ENCODE data around the gene NPC1L1. TPM values are rescaled to one million over a fixed set of nuclear protein-coding genes. Genes with fewer than 3 reads are reported as not detected.
A peak's percentile ranks its signal among the peaks of the same experiment; 100 is the strongest.
"Not testable (repeated sequence)": the region's sequence is repeated elsewhere in the genome, so short reads cannot be mapped to it uniquely, and the experiment has no call there.

The NPC1L1 gene
- polyA plus RNA-seq, 6 donors from 2014 or later, result not detected

GRCh38 chr7:44561481-44561880, 20.4 kb upstream of the NPC1L1 start:
- Mint-ChIP-seq H3K27me3 (no peaks in the 10 kb centered on the region), H3K4me1 (peaks cover 10 to 12% (median 11%) of the 10 kb centered on the region in 3 donors), H3K36me3 (no peaks in the 10 kb centered on the region), H3K27ac (peak overlapping the region in 1 of 6 donors; percentile 12), H3K9me3 (no peaks in the 10 kb centered on the region), H3K4me3 (no peak overlapping the region)
- ATAC-seq (ENCODE audit: low read depth in 2 of 2), result no peak
- no peak for DNase-seq

DNA sequence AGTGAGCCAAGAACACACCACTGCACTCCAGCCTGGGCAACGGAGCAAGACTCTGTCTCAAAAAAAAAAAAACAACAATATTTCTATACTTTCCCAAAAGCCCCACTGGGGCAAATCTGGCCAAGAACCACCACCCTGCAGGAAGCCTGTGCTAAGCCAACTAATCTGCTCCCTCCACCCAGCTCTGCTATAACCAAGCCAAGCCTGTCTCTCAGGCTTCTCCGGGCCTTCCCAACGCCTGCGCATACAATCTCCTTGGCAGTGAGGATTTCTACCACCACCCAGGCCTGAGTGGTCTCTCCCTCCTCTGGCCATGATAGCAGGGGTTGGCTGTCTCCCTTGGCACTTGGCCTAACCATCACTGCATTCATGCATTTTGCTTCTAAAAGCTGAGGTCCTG, 18.4 kb upstream of the NPC1L1 start:
- H3K27ac Mint-ChIP-seq, result no peak overlapping the region
- no peak overlapping the region for H3K4me3 Mint-ChIP-seq
- ATAC-seq (ENCODE audit: low read depth in 2 of 2) (no peak), DNase-seq (no peak)
- H3K4me1 Mint-ChIP-seq, result peaks cover 0 to 18% (median 7%) of the 10 kb centered on the region in 3 donors
- H3K9me3 Mint-ChIP-seq, result no peaks in the 10 kb centered on the region
- H3K36me3 Mint-ChIP-seq, result no peaks in the 10 kb centered on the region
- no peaks in the 10 kb centered on the region for H3K27me3 Mint-ChIP-seq

GRCh38 chr7:44557485-44557884, 16.4 kb upstream of the NPC1L1 start:
- H3K4me1 Mint-ChIP-seq, result peaks cover 0 to 15% (median 0%) of the 10 kb centered on the region in 3 donors
- no peak for DNase-seq
- no peak for ATAC-seq (ENCODE audit: low read depth in 2 of 2)
- no peaks in the 10 kb centered on the region for H3K9me3 Mint-ChIP-seq
- H3K4me3 Mint-ChIP-seq, result no peak overlapping the region
- peak overlapping the region in 1 of 6 donors; percentile 75 for H3K27ac Mint-ChIP-seq
- H3K36me3 Mint-ChIP-seq, result no peaks in the 10 kb centered on the region
- peaks cover 0 to 7% (median 0%) of the 10 kb centered on the region in 3 donors for H3K27me3 Mint-ChIP-seq

DNA sequence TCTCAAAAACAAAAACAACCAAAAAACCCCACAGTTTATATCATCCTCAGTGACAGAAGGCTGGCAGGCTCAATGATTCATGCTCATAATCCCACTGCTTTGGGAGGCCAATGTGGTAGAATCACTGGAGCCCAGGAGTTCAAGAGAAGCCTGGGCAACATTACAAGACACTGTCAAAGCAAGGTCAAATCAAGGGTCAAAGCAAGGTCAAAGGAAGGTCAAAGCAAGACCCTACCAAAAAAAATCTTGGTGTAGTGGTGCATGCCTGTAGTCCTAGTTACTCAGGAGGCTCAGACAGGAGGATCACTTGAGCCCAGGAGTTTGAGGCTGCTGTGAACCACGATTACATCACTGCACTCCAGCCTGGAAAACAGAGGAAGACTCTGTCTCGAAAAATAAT, 14.2 kb upstream of the NPC1L1 start:
- Mint-ChIP-seq H3K4me1 (peaks cover 0 to 15% (median 0%) of the 10 kb centered on the region in 3 donors), H3K9me3 (peaks cover 0 to 1% (median 0%) of the 10 kb centered on the region in 7 donors), H3K27ac (peak overlapping the region in 1 of 6 donors; percentile 73), H3K27me3 (peaks cover 0 to 7% (median 0%) of the 10 kb centered on the region in 3 donors), H3K4me3 (no peak overlapping the region), H3K36me3 (no peaks in the 10 kb centered on the region)
- ATAC-seq (ENCODE audit: low read depth in 2 of 2), result no peak
- DNase-seq, result no peak

DNA sequence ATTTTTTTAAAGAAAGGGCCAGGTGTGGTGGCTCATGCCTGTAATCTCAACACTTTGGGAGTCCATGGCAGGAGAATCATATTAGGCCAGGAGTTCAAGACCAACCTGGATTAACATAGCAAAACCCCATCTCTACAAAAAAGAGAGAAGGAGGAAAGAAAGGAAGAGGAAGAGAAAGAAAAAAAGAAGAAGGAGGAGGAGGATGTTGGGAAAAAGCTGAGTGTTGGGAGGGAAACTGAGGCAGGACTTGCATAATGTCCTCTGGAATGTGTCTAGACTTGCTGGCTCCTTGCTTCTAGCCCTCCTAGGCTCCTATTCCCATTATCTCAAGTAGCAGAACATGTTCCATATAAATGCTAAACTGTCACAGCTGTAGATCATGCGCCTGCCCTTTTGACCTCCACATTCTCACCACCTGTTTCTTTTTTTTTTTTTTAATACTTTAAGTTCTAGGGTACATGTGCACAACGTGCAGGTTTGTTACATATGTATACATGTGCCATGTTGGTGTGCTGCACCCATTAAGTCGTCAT, 11.4 kb upstream of the NPC1L1 start:
- Mint-ChIP-seq H3K4me1 (peaks cover 0 to 15% (median 0%) of the 10 kb centered on the region in 3 donors), H3K27me3 (peaks cover 4 to 16% (median 14%) of the 10 kb centered on the region in 3 donors)
- H3K9me3 Mint-ChIP-seq; H3K36me3 Mint-ChIP-seq; H3K4me3 Mint-ChIP-seq; H3K27ac Mint-ChIP-seq; DNase-seq; ATAC-seq (ENCODE audit: low read depth in 2 of 2): not testable (repeated sequence)

- Mint-ChIP-seq H3K4me3 (no peak overlapping the region), H3K4me1 (no peaks in the 10 kb centered on the region), H3K36me3 (no peaks in the 10 kb centered on the region), H3K27me3 (peaks cover 15 to 33% (median 25%) of the 10 kb centered on the region in 3 donors), H3K27ac (no peak overlapping the region), H3K9me3 (peaks cover 0 to 1% (median 0%) of the 10 kb centered on the region in 7 donors)
- DNase-seq (no peak), ATAC-seq (ENCODE audit: low read depth in 2 of 2) (no peak)
These were observed 8.3 kb upstream of the NPC1L1 start for GRCh38 chr7:44549457-44549856.

DNA sequence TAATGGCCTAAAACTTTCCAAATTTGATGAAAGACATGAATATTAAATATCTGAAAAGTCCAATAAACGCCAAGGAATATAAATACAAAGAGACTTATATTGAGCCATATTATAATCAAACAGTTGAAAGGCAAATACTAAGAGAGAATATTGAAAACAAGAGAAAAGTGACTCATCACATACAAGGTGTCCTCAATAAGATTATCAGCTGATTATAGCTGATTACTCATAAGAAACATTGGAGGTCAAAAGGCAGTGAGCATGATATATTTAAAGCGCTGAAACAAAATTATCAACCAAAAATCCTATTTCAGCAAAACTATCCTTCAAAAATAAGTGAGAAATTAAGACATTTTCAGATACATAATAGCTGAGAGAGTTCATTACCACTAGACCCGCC, 7.8 kb upstream of the NPC1L1 start:
- H3K27me3 Mint-ChIP-seq, result peaks cover 19 to 38% (median 29%) of the 10 kb centered on the region in 3 donors
- no peak for ATAC-seq (ENCODE audit: low read depth in 2 of 2)
- H3K27ac Mint-ChIP-seq, result no peak overlapping the region

DNA sequence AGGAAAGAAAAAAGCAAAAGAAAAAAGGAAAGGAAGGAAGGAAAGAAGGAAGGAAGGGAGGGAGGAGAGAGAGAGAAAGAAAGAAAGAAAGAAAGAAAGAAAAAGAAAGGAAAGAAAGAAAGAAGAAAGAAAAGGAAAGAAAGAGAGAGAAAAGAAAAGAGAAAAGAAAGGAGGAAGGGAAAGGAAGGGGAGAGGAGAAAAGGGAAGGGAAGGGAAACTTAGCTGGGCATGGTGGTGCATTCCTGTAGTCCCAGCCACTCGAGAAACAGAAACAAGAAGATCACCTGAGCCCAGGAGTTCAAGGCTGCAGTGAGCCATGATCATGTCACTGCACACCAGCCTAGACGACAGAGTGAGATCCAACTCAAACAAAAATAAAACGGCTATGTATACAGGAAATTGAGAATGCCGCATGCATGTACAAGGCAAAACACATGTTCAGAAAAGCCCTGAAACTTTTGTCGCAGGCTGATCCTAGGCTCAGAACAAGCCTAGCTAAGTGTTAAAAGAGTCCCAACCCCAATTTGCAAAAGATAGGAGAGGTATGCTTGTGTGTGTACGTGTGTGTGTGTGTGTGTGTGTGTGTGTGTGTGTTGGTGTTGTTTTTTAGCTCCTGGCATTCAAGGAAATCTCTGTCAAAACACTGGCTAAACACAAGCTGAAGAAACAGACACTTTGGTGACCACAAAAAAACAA, 6.6 kb upstream of the NPC1L1 start:
- ATAC-seq (ENCODE audit: low read depth in 2 of 2), result no peak
- Mint-ChIP-seq H3K27ac (peak overlapping the region in 1 of 6 donors; percentile 49), H3K27me3 (peaks cover 19 to 39% (median 36%) of the 10 kb centered on the region in 3 donors), H3K4me1 (no peaks in the 10 kb centered on the region), H3K9me3 (peaks cover 0 to 1% (median 0%) of the 10 kb centered on the region in 7 donors), H3K4me3 (no peak overlapping the region), H3K36me3 (no peaks in the 10 kb centered on the region)
- no peak for DNase-seq

More for the DNA sequence above, 7.8 kb upstream of the NPC1L1 start:
- no peak for DNase-seq
- Mint-ChIP-seq H3K4me3 (no peak overlapping the region), H3K36me3 (no peaks in the 10 kb centered on the region), H3K4me1 (no peaks in the 10 kb centered on the region), H3K9me3 (peaks cover 0 to 1% (median 0%) of the 10 kb centered on the region in 7 donors)

GRCh38 chr7:44541876-44542610, 913 bp upstream of the NPC1L1 start:
- Mint-ChIP-seq H3K36me3 (no peaks in the 10 kb centered on the region), H3K4me1 (no peaks in the 10 kb centered on the region), H3K27ac (peak overlapping the region in 1 of 6 donors; percentile 22), H3K27me3 (peaks cover 14 to 21% (median 19%) of the 10 kb centered on the region in 3 donors), H3K9me3 (no peaks in the 10 kb centered on the region), H3K4me3 (peak overlapping the region in 1 of 8 donors; percentile 55)
- DNase-seq (no peak), ATAC-seq (ENCODE audit: low read depth in 2 of 2) (no peak)

DNA sequence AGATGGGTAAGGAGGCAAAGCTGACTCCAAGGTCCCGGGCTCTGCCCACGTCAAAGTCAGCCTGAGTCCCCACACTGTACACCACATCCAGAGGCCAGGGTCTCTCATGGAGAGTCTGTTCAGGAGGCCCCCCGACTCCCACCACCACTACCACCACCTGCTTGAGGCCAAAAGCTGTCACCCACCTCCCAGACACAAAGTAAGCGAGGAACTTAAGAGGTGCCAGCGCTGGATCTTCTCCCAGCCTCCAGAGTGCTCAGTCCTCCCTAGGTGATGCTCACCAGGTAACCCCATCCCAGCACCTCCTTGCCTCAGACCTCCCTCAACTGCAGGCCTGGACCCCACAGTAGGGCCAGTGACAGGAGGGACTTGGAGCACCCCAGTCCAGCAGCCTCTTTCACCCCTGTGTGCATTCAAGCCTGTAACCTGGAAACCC, 520 bp downstream of the NPC1L1 start:
- no peak overlapping the region for H3K27ac Mint-ChIP-seq

DNA sequence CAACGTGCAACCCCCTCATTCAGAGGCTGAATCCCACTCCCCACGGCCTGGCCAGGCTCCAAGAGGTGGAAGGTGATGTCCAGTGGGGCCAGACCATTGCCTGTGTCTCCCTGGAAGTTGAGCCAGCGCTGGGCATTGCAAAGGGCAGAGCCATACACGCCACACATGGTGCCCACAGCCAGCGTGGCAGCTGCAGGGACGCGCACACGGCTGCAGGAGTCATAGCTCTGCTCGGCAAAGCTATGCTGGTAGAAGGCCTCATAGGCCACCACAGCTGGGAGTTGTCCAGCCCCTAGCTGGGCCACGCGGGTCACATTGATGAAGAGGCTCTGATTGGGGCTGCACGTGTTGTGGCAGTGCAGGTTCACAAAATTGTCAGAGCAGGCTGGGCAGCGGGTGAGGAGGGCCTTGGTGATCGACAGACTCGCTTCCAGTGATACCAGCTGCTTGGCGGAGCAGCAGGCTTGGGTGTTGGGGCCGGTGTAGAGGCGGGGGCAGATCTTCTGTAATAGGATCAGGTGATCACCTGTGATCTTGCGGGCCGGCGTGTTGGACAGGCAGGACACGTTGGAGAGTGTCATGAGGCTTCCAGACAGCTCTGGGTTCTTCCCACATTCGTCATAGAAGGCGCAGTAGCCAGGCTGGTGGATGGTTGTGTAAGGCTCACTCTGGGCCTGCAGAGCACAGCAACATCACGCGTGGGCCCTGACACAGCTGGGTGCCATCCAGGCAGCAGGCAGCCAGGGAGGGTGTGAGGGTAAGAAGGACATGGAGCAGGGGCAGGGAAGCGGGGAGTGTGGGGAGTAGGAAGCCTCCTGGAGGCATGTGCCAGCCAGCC, 1.2 kb downstream of the NPC1L1 start:
- ATAC-seq (ENCODE audit: low read depth in 2 of 2) (no peak), DNase-seq (no peak)
- Mint-ChIP-seq H3K4me3 (no peak overlapping the region), H3K36me3 (no peaks in the 10 kb centered on the region), H3K27me3 (peaks cover 6 to 14% (median 12%) of the 10 kb centered on the region in 3 donors), H3K9me3 (no peaks in the 10 kb centered on the region), H3K4me1 (no peaks in the 10 kb centered on the region), H3K27ac (peak overlapping the region in 1 of 6 donors; percentile 79)

More for the DNA sequence above, 520 bp downstream of the NPC1L1 start:
- Mint-ChIP-seq H3K9me3 (no peaks in the 10 kb centered on the region), H3K27me3 (peaks cover 13 to 14% (median 14%) of the 10 kb centered on the region in 3 donors), H3K4me3 (no peak overlapping the region), H3K4me1 (no peaks in the 10 kb centered on the region), H3K36me3 (no peaks in the 10 kb centered on the region)
- DNase-seq (no peak), ATAC-seq (ENCODE audit: low read depth in 2 of 2) (no peak)

- Mint-ChIP-seq H3K4me3 (peak overlapping the region in 1 of 8 donors; percentile 22), H3K4me1 (no peaks in the 10 kb centered on the region), H3K9me3 (no peaks in the 10 kb centered on the region), H3K27ac (no peak overlapping the region), H3K27me3 (peaks cover under 1 to 11% (median 6%) of the 10 kb centered on the region in 3 donors), H3K36me3 (no peaks in the 10 kb centered on the region)
- no peak for DNase-seq
- no peak for ATAC-seq (ENCODE audit: low read depth in 2 of 2)
These were observed 2.1 kb downstream of the NPC1L1 start for GRCh38 chr7:44538798-44539668.

Measured in naive B cell (primary cell).